ENCODE measurements around the gene JMY. TPM values are rescaled to one million over a fixed set of nuclear protein-coding genes. Genes with fewer than 3 reads are reported as not detected.

Gene JMY
- total RNA-seq, 1 experiment from 2014 or later = 15.6 TPM

DNA sequence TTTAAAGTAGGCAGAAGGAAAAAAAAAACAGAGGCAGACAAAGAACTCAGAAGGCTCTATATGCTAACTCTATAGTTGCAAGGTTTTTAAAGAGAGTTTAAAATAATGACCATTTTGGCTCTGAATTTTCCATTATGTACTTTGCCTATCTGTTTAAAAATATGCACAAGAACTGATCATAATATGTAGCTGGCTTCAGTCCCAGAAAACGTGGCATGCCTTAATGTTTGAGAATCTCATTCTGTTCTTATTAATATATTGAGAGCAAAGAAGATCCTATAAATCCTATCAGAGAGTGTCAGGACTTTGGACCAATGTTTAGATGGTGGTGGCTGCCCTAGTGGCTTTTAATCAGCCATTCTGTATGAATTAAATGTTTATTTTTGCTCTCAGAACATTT lies 121.5 kb downstream of the JMY start:
- TF ChIP-seq POLR2AphosphoS5 (IDR thresholded peaks at IDR 0.05; ENCODE audit: low read depth, low read length) (no peak), CEBPB (IDR thresholded peaks at IDR 0.05; ENCODE audit: low read depth) (no peak), TCF7L2 (IDR thresholded peaks at IDR 0.05; ENCODE audit: borderline replicate concordance, extremely low read depth, insufficient read depth, insufficient read length) (no peak), SIN3A (IDR thresholded peaks at IDR 0.05; ENCODE audit: low read depth) (no peak), RAD21 (IDR thresholded peaks at IDR 0.05; ENCODE audit: low read depth) (no peak), FOSL1 (IDR thresholded peaks at IDR 0.05; ENCODE audit: low read depth) (no peak)
- TF ChIP-seq, protein P1, sequence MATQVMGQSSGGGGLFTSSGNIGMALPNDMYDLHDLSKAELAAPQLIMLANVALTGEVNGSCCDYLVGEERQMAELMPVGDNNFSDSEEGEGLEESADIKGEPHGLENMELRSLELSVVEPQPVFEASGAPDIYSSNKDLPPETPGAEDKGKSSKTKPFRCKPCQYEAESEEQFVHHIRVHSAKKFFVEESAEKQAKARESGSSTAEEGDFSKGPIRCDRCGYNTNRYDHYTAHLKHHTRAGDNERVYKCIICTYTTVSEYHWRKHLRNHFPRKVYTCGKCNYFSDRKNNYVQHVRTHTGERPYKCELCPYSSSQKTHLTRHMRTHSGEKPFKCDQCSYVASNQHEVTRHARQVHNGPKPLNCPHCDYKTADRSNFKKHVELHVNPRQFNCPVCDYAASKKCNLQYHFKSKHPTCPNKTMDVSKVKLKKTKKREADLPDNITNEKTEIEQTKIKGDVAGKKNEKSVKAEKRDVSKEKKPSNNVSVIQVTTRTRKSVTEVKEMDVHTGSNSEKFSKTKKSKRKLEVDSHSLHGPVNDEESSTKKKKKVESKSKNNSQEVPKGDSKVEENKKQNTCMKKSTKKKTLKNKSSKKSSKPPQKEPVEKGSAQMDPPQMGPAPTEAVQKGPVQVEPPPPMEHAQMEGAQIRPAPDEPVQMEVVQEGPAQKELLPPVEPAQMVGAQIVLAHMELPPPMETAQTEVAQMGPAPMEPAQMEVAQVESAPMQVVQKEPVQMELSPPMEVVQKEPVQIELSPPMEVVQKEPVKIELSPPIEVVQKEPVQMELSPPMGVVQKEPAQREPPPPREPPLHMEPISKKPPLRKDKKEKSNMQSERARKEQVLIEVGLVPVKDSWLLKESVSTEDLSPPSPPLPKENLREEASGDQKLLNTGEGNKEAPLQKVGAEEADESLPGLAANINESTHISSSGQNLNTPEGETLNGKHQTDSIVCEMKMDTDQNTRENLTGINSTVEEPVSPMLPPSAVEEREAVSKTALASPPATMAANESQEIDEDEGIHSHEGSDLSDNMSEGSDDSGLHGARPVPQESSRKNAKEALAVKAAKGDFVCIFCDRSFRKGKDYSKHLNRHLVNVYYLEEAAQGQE (IDR thresholded peaks at IDR 0.05; ENCODE audit: low read depth) = no peak
- TF ChIP-seq, protein P2, sequence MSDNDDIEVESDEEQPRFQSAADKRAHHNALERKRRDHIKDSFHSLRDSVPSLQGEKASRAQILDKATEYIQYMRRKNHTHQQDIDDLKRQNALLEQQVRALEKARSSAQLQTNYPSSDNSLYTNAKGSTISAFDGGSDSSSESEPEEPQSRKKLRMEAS (IDR thresholded peaks at IDR 0.05) = no peak
- TF ChIP-seq, protein P3, sequence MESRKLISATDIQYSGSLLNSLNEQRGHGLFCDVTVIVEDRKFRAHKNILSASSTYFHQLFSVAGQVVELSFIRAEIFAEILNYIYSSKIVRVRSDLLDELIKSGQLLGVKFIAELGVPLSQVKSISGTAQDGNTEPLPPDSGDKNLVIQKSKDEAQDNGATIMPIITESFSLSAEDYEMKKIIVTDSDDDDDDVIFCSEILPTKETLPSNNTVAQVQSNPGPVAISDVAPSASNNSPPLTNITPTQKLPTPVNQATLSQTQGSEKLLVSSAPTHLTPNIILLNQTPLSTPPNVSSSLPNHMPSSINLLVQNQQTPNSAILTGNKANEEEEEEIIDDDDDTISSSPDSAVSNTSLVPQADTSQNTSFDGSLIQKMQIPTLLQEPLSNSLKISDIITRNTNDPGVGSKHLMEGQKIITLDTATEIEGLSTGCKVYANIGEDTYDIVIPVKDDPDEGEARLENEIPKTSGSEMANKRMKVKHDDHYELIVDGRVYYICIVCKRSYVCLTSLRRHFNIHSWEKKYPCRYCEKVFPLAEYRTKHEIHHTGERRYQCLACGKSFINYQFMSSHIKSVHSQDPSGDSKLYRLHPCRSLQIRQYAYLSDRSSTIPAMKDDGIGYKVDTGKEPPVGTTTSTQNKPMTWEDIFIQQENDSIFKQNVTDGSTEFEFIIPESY (IDR thresholded peaks at IDR 0.05; ENCODE audit: extremely low read depth, insufficient replicate concordance, low read length) = no peak
- TF ChIP-seq, protein P4, sequence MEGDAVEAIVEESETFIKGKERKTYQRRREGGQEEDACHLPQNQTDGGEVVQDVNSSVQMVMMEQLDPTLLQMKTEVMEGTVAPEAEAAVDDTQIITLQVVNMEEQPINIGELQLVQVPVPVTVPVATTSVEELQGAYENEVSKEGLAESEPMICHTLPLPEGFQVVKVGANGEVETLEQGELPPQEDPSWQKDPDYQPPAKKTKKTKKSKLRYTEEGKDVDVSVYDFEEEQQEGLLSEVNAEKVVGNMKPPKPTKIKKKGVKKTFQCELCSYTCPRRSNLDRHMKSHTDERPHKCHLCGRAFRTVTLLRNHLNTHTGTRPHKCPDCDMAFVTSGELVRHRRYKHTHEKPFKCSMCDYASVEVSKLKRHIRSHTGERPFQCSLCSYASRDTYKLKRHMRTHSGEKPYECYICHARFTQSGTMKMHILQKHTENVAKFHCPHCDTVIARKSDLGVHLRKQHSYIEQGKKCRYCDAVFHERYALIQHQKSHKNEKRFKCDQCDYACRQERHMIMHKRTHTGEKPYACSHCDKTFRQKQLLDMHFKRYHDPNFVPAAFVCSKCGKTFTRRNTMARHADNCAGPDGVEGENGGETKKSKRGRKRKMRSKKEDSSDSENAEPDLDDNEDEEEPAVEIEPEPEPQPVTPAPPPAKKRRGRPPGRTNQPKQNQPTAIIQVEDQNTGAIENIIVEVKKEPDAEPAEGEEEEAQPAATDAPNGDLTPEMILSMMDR (IDR thresholded peaks at IDR 0.05 in 2 of 3, conservative IDR thresholded peaks at IDR 0.05 in 1 of 3; ENCODE audit: borderline replicate concordance in 1 of 3, insufficient read depth in 1 of 3, low read depth in 2 of 3, low read length in 2 of 3) = no peak
- no TSS peak for BruUV-seq (replicated peaks)
- H2AFZ ChIP-seq (ENCODE audit: low read depth, low read length, poor library complexity, severe bottlenecking) = no peak overlapping the region
- no peaks in the 10 kb centered on the region for H3K79me2 ChIP-seq (ENCODE audit: insufficient read depth, low read length)
- no peaks in the 10 kb centered on the region for H3K27me3 ChIP-seq (ENCODE audit: insufficient read depth, low read length)
- H3K27ac ChIP-seq (ENCODE audit: low read depth, low read length) = no peak overlapping the region
- H4K20me1 ChIP-seq (ENCODE audit: insufficient read depth) = no peaks in the 10 kb centered on the region
- intact Hi-C loops (cut with micrococcal nuclease) = no loop called here
- H3K36me3 ChIP-seq (ENCODE audit: control insufficient read depth in 1 of 2, insufficient read depth in 2 of 2, low read length in 2 of 2) = no peaks in the 10 kb centered on the region
- CTCF ChIA-PET = no interaction called here
- RAD21 ChIA-PET (ENCODE audit: low non-redundant PET in 1 of 2, low total read pairs in 2 of 2, uncharacterized antibody in 2 of 2, unreplicated experiment in 2 of 2) = no interaction called here
- no peaks in the 10 kb centered on the region for H3K4me1 ChIP-seq (ENCODE audit: control insufficient read depth in 1 of 2, insufficient read depth in 2 of 2, low read length in 2 of 2)
- H3K9ac ChIP-seq (ENCODE audit: low read length) = no peak overlapping the region
- ATAC-seq = no peak
- H3K4me3 ChIP-seq (replicated peaks in 1 of 2; ENCODE audit: low read depth in 1 of 2, low read length in 2 of 2) = no peak overlapping the region
- DNase-seq (ENCODE audit: low read depth, low spot score) = no peak
- H3K9me3 ChIP-seq (ENCODE audit: control insufficient read depth in 1 of 2, insufficient read depth in 1 of 2, low read depth in 1 of 2, low read length in 2 of 2) = no peaks in the 10 kb centered on the region
- H3K4me2 ChIP-seq (ENCODE audit: low read length) = no peak overlapping the region
- no peaks in the 10 kb centered on the region for H3K9me2 ChIP-seq (ENCODE audit: insufficient read depth)
- POLR2A ChIA-PET = no interaction called here

Data from HCT116 (cell line).